GM21360 (cell line): ENCODE measurements around the gene LMNB1.

Source experiments
- ATAC-seq: cut with Tn5 transposase; IDR thresholded peaks from one replicate; pipeline ENCODE4 v1.9.1; 2021; ENCODE audit warnings: mild to moderate bottlenecking, moderate library complexity; ENCODE audit not compliant: unreplicated experiment

The LMNB1 gene

DNA sequence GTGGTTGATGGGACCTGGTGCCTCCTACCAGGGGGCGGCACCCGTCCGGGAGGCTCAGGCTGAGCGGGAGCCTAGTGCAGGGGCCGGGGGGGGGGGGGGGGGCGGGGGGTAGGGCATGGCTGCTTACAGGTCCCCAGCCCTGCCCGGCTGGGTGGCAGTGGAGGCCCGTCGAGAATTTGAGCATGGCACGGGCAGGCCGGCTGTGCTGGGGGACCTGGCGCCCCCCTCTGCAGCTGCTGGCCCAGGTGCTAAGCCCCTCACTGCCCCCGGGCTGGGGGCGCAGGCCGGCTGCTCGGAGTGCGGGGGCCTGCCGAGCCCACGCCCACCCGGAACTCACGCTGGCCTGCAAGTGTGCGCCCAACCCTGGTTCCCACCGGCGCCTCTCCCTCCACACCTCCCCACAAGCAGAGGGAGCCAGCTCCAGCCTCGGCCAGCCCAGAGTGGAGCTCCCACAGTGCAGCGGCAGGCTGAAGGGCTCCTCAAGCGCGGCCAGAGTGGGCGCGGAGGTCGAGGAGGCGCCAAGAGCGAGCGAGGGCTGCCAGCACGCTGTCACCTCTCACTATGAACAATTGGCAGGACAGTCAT, 77.7 kb downstream of the LMNB1 start:
- no peak for ATAC-seq

- no peak for ATAC-seq
Observed at GRCh38 chr5:126855266-126855665, 78.3 kb downstream of the LMNB1 start.

DNA sequence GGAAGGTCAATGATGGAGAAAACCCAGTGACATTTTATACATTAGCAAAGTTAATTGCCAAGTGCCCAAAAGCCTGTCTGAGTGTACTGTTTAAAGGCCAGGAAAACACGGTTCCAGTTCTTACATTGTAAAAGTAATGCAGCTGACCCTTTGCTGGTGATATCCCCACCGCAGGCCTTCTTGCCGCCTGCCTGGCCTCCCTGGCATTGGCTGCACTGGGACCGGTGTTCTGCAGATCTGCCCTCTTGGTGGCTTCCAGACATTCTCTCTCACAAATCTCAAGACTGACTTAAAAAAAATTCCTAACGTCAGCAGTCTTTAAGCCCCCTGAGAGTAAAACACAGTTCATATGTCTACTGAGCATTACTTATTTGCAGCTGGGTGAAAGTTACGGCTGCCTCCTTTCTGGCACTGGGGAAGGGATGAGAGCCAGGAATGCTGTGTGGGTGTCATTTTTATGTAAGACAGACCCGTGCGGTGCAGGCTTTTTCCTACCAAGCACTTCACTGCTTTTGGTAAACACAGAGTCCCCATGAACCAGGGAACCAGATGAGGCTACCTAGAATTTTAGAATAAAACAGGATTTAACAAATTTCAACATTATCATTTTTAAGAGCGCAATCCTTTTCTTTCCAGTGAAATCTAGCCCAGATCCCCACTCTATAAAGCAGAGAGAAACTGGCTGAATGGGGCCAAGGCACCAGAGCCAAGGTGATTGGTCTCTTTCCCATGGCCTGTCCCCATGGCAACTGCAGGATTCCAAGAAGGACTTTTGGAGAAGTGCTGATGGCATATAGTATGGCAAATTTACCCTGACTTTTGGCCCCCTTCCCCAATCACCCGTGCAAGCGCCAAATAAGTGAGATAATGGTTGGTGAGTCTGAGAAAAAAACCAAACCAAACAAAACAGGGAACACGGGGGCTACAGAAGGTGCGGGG, 80.8 kb downstream of the LMNB1 start:
- no peak for ATAC-seq

DNA sequence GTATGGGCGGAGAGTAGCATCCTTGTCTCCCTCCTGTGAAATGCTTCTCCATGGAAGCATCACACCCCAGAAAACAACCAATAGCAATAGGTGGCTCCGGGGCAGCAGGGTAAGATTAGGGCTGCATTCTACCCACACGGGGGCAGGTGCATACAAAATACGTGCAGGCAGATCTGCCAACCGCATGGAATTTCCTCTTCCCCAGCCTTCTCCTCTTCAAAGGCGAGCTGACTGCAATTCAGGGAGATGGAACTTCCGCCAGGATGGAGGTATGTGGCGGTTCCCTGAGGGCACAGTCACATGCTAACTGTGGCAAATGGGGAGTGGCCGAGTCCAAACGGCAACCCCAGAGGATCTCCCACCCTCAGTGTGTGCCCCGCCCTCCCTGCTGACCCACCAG, 81.5 kb downstream of the LMNB1 start:
- ATAC-seq: no peak

GRCh38 chr5:126863402-126863801, 86.5 kb downstream of the LMNB1 start:
- ATAC-seq: no peak

DNA sequence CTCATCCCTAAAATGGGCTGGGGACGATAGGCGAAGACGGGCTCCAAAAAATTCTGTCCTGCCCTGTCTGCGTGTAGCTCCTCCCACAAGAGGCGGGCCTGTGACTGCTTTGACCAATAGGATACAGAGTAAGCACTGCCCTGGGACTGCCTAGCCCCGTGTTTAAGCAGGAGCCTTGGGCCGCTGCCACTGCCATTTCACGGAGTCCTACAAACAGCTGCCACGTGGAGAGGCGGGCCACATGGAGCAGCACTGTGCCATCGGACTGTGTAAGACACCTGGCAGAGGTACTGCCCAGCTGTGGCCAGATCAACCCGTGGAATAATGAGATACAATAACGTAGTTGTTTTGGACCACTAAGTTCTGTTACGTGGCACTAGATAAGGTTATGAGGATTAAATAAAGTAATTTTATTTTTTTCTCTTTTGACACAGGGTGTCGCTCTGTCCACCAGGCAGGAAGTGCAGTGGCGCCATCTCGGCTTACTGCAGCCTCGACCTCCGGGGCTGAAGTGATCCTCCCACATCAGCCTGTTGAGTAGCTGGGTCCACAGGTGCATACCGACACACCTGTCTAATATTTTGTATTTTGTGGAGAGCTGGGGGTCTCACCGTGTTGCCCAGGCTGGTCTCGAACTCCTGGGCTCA, 87.2 kb downstream of the LMNB1 start:
- ATAC-seq: no peak

DNA sequence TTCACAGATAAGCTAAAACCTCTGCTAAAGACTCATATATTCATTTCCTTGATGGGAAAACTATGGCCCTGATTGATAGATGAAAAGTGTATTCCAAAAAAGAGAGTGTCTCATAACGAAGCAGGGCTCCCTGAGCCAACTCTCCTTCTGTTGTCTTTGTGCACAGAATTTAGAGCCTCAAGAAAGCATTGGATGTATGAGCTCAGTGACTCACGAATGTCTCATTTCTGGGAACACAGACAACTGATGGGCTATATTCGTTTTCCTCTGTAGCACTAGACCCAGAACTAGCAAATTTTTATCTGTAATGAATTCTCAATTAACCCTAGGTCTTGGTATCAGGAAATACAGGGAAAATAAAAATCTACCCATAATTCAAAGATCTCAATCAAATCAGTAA, 88.4 kb downstream of the LMNB1 start:
- ATAC-seq: no peak

DNA sequence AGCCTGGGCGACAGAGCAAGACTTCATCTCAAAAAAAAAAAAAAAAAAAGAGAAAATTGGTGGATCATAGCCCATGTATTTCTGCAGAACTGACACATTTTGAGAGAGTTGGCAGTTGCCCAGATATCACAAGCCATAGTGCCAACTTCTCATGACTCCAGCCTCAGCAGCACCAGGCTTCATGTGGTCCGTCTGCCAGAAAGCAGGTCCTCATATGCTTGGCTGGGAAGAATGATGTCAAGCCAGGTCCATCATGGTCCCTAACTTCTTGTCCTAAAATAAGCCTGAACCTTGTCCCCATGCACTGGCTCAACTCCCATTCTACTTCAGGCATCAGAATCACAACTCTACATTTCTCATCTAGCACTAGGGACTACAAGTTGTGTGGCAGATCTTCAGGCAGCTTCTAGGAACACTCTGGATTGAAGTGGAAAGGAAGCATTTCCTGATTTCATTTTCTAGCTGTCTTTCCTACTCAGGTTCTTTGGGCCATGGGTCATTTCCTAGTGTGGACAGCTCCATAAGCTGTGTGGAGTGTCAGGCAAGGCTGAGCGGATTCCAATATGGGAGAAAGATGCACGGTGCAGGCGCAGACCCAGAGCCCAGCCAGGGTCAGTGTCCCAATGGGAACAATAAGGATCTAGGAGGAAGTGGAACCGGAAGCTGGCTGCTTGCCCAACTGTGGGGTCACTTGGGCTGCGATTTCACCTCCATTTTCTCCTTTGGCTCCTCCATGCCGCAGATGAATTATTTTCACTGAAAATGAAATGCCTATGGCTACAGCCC, 90.1 kb downstream of the LMNB1 start:
- no peak for ATAC-seq

DNA sequence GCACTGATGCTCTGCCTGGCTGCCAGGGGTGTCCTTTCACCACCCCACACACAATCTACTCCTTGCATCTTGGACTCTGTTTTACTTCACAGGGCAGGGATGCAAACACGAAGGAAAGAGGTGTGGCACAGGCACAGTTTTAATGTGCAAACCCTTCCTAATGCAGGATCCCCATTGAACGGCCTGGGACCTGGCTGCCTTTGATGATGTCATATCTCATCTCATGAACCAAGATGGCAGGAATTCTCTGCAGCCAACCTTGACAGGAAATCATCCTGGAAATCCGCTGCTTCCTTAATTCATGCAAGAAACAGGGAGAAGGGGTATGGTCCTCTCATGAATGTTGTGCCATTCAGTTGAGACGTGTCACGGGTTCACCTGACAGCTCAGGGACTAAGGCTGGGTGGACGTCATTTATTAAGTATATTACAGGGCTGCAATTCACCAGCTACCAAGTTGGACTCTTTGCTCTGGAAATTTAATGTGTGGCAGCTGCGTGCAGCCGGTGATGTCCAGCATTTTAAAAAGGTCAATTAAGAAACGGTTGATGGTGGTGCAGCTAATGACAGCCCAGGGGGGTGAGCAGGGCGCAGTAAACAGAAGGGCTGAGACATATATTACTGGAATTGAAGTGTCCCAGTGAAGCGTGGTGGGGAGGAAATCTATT, 91.5 kb downstream of the LMNB1 start:
- peak; percentile 5 for ATAC-seq

GRCh38 chr5:126869005-126869451, 92.1 kb downstream of the LMNB1 start:
- peak; percentile 89 for ATAC-seq

GRCh38 chr5:126871441-126871840, 94.5 kb downstream of the LMNB1 start:
- no peak for ATAC-seq

- no peak for ATAC-seq
Observed at GRCh38 chr5:126872561-126873354, 95.8 kb downstream of the LMNB1 start.

DNA sequence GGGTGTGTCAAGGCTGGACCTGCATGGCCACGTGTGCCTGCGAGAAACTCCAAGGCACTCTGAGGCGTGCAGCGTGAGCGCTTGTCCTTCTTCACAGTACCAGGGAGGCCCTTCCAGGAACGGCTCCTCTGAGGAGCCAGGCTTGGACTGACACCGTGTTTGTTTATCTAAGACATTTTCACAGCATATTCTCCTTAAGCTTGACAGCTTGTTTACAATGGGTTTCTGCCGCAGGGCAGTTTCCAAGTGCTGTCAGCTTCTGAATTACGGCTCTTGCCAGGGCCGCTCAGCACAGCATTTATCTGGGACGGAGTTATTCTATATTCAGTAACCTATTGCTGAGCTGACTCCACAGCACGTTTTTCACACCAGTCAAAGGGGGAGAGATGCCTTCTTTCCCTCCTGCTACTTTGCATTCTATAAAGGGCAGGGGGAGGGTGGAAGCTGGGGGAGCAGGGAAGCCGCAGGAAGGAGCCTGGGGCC, 98.4 kb downstream of the LMNB1 start:
- ATAC-seq: no peak

DNA sequence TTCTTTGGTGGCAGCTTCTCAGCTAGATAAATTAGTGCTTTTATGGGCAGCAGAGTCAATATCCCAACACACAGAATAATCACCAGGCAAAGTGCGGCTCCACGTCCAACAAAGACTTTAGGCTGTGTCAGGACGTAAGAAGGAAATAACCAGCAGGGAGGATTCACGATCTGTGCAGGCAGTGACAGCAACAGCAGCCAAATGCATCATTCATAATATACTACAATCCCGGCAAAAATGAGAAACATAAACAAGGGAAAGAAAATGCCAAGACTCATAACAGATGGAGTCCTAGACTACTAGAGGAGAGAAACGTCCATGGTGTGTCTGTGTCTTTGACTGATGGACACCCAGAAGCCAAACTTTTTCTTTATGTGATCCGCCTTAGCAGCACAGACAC, 100.7 kb downstream of the LMNB1 start:
- ATAC-seq: no peak

DNA sequence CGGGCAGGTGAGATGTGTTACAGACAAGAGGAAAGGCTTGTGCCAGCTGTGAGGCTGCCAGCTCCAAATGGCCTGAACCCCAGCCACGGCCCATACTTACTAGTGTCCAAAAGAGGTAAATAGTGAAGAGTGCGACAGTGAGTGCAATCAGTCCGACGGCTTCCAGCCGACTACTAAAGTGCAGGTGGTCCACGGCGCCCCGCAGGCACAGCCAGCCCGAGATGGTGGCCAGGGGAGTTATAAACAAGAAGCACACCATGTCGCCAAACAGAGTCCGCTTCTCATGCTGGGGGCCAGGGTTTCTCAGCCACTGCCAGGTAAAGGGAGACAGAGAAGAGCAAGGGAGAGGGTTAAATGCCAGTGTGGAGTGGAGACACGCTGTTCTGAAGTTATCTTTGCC, 101.1 kb downstream of the LMNB1 start:
- ATAC-seq: no peak

GRCh38 chr5:126878634-126879033, 101.7 kb downstream of the LMNB1 start:
- ATAC-seq: no peak

- no peak for ATAC-seq
Observed at GRCh38 chr5:126881821-126882600, 105.1 kb downstream of the LMNB1 start.

DNA sequence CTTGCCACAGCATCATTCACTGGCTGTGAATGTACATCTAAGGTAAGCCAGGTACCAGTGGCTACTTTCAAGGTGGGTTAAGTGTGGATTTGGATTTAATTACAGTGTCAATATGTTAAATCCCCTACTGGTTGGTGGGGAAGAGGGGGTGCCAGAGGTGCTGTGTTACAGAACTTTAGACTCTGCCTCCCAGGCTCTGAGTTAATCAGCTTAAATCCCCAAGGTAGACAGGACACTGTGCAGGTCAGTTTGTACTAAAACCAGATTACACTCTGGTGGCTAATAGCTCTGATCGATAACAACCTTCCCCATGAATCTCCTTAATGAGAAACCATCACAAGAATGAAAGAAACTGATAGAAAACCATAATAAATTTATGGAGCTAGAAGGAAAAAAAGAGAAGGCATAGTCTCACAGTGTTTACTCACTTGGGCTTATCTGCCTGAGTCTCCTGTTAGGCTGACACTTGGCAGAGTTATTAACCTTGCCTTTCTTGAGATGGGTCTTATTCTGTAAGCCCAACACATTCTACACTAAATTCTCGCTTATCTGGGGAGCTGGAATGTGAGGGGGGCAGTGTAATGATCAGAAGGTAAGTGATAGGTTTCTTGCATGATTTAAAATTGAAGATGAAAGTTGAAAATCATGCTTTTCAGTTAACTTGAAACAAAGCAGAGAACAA, 106.8 kb downstream of the LMNB1 start:
- ATAC-seq: no peak
